HS-5 (cell line): ENCODE data around the gene VSX1.

Experiments
- DNase-seq: peaks from one replicate; pipeline ENCODE4 v3.0.0-alpha.2; 2012; ENCODE audit warnings: low read depth

Gene VSX1

DNA sequence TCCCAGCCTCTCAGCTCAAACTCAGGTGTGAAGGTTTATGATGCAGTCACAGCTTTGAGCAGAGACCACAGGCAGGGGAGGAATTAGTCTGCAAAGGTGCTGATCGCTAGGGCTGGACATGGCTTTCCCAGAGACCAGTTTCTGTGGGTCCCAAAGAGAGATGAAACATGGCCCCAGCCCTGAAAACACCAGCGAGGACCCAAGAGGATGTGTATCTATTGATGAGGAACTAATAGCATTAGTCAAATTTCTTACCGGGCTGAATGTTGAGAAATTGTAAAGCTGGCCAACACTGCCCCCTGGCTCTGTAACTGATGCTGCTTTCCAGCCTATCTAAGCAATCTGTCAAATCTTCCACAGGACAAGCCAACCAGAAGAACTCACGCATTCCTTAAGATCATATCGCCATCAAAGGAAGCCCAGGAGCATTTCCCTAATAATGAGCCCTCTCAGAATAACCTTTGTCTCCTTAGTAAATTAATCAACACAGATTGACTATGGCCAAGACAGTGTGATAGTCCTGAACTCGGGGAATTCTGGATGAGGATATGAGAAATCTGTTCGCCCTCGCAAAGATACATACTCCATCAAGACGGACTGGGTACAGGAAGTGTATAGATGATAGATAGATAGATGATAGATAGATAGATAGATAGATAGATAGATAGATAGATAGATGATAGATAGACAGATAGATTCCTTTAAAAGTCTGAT, 16.2 kb downstream of the VSX1 start:
- no peak for DNase-seq

DNA sequence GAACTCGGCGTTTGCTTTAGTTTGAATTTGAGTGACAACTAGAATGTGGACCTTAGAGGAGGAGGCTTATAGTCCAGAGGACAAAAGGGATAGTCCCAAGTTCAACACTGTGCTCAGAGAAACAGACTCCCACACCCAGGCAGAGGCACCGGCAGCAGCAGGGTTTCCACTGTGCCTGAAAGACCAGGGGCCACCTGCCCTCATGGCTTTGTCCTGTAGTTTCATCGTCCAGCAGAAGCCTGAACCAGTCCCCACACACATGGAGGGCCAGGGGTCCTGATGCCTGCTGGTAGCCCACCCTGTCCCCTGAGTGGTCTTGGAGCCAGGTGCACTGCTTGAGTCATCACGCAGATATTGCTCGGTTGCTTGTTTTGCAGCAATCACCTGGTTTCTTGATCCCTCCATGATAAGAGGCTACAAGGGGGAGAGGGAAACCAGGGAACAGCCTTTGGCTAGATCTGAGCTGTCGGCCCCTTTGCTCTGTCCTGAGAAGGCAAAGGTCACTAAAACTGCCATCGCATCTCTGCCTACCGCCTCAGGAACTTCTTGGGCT, 16.8 kb downstream of the VSX1 start:
- no peak for DNase-seq

DNA sequence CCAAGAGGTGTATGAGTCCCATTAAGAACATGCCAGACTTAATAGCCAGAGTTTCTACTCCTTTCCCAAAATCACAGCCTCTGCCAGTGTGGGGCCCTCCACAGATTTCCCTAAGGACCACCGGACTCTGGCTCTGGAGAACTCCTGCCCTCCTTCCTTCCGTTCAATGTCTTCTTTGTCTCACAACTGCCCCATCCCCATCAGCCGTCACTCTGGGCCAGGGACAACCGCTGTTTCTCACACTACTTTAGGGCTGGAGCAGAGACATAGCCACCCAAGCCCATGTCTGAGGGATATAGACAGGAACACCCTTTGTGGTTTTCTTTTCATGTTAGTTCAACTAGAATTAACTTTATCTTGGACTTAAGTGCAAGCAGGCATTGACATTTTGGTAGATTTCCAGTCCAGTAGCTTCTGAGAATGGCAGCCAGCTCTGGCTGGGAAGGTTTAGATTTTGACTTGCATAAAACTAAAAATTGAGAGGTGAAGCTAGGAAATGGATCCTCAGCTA, 17.3 kb downstream of the VSX1 start:
- no peak for DNase-seq

DNA sequence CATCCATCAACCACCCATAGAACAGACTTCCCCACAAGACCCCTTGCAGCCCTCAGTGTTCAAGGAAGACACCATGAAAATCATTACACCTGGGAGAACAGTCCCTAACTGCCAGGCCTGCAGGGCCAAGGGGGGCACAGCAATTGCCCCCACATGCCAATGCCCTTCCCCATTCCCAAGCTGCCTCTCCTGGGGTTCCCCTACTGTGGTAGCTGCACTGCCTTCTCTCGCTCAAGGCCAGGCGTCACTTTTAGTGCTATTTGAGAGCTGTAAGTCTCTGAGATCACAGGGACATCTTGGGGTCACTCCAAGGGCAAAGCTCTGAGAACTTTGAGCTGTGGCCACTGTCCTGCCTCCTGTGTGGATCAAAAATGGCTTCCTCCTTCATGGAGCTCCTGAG, 18.0 kb downstream of the VSX1 start:
- no peak for DNase-seq

DNA sequence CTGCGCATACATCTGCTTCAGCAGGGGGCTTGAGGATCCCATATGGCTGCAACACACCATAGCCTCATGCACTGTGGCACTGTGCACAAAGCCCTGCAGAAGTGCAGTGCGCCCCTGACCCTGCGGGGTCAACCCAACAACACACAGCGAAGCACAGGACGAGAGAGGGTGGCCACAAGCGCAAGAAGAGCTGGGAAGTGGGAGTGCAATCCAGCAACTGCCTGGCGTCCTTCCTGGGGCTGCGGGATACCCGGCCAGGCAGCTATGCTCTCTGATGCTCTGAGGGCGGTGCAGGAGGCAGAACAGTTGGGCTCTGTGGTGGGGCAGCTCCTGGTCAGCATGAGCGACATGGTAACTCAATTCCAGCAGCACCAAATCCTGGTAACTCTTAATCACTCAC, 18.4 kb downstream of the VSX1 start:
- DNase-seq, result no peak

DNA sequence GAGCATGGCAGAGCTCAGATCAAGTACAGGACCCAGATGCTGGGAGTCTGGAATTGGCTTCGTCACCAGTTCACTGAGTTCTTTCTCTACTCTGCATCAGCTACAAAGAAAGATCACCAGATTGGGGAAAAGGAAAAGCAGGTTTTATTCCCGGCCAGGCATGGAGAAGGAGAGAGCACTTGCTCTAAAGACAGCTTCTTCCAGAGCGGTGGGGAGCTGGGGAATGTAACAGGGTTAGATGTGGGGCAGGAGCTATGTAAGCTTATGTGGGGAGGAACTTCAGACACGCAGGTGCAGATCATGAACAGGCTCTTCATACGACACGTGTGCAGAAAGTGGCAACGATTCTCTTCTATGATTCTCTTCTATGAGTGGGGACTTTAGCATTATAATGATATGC, 19.1 kb downstream of the VSX1 start:
- DNase-seq, result no peak

DNA sequence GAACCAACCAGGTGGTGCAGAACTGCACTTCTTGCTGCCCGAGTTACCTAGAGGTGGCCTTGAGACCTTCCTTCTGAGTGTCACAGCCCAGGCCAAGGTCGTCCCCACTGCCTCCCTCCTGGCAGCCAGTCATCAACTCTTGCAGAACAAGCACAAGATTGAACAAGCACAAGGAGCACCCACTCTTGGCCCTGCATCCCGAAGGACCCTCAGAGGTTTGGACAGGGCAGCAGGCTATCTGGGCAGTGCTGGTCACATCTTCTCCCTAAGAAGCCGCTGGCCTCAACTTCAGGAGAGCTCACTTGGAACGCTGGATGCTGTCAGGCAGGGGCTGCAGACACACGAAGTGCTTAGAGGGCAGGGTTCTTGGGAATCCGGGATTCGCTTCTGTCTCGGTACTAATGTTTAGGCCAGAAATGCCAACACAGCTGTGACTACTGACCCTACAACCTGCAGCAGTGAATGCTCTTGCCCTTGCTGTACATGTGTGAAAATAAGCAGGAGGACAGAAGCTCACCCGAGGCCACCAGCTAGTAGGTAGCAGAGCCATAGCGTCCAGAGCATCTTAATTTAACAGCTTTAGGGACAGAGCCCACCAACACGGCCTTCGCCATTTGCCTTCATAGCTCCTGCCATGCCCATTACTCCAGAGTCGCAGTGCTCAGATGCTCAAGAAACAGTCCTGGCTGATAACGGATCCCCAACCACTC, 20.0 kb downstream of the VSX1 start:
- no peak for DNase-seq

DNA sequence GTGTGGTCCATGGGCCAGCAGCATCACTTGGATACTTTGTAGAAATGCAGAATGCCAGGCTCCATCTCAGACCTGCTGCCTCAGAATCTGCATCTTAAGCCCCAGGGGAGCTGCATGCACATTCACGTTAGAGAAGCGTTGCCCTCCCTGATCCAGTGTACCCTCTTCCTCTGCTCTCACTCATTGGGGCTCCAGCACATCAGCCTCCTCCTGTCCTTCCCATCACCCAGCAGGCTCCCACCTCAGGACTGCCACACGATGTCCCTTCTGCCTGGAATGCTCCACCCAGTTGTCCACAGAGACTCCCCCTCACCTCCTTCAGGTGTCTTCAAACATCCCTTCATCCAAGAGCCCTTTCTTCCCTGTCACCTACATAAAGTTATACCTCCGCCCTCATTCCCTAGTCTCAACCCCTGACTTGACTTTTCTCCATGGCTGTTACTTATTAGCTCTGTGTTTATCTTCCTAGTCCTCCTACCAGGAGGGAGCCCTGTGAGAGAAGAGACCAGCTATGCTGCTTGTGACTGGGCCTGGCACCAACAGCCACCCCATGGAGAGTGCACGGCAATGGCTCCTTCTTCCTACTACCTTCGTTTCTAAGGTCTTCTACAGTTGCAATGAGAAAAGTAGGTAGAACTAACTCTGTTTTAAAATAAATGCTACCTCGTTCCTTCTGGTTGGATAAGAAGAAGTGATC, 20.7 kb downstream of the VSX1 start:
- no peak for DNase-seq

DNA sequence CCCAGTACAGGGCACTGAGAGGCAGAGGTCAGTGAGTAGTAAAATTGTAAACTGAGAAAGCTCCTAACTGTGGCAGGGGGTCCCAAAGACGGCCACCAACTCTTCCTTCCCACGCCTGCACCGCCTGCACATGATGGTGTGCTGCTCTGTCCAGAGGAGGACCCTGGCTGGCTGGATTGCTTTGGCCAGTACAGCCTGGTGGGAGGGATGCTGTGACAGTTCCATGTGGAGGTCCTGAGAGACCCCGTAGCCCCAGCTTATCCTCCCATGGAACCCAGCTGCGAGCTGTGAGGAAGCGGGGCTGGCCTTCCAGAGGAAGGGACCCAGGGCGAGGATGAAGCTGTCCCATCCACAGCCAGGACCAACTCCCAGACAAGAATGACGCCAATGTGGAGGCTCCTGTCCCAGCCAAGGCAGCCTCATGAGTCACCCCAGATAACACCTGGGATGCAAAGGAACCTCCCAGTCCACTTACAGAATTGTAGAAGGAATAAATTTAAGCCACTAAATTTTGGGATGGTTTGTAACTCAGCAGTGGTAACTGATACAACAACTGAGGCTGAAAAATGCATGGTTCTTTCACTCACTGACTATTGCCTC, 22.0 kb downstream of the VSX1 start:
- no peak for DNase-seq

DNA sequence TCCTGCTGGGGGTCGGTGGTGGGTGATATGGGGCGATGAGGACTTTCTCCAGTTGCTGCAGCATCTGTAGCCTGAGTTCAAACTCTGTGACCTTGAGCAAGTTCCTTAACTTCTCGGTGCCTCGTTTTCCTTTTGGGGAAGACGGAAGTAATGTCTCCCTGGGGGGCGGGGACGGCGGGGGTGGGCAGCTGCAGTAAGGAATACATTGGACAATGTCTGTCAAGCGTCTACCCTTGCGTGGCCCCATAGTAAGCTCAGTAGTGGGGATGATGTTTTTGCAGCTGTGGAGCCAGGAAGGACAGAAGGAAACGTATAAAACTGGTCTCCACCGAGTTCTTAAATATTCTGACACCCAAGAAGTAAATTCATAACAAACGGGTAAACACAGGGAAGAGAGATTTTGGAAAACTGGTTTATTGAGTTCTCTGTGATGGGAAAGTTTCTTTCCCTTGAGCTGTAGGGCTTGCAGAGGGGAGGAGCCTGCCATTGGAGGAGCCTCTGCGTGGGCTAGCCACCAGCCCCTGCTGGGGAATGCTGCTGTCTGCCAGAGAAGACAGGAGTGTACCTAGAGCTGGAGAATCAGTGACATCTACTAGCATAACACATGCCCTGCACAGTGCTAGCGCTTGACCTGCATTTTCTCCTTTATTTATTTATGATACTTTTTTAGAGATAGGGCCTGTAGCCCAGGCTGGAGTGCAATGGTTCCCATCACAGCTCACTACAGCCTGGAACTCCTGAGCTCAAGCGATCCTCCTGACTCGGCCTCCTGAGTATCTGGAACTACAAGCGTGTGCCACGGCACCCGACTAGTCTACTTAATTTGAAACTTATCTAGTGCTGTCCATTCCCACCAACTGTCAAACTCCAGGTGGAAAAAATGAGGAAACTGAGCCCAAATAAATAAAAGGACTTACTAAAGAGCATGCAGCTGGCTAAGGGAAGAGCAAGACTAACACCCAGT, 22.8 kb downstream of the VSX1 start:
- no peak for DNase-seq

DNA sequence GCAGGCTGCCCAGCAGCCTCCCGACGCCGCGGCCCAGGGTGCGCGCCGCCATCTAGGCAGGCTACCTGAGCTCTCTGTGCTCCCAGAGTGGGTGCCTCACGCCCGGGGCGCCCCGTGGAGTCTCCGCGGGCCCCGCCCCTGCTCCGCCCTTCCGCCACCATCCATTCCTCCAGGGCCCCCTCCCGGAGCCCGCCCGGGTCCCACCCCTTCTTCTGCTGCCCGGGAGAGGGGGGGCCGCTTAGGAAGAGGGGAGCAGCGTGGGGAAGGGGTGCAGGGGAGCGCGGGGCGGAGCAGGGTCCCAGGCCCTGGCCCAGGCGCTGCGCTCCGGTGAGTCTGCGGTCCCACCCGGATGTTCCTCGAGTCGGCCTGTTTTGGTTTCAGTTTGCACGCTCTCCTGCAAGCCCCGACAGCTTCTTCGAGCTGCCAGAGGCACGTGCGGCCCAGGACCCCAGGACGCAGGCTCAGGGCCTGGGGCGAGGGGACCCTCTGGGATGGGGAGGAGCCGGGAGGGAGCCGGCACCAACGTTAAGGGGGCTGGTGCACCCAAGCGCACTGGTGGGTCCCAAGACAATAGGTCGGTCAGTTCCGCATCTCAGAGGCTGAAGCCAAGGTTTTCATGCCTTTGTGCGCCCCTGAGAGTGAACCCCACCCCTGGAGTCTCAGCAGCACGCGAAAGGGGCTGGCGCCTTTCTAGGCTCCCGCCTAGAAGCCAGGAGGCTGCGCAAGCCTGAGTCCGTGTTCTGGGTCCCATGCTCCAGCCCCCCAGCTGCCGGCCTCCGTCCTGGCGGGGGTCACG, 23.7 kb downstream of the VSX1 start, which contains the start of gene ACSS1:
Gene ACSS1, minus strand, starts transcription at position 89 of the 796 bp plus-strand sequence. Its CDS starts 37 bp downstream, at position 52.
- no peak for DNase-seq

DNA sequence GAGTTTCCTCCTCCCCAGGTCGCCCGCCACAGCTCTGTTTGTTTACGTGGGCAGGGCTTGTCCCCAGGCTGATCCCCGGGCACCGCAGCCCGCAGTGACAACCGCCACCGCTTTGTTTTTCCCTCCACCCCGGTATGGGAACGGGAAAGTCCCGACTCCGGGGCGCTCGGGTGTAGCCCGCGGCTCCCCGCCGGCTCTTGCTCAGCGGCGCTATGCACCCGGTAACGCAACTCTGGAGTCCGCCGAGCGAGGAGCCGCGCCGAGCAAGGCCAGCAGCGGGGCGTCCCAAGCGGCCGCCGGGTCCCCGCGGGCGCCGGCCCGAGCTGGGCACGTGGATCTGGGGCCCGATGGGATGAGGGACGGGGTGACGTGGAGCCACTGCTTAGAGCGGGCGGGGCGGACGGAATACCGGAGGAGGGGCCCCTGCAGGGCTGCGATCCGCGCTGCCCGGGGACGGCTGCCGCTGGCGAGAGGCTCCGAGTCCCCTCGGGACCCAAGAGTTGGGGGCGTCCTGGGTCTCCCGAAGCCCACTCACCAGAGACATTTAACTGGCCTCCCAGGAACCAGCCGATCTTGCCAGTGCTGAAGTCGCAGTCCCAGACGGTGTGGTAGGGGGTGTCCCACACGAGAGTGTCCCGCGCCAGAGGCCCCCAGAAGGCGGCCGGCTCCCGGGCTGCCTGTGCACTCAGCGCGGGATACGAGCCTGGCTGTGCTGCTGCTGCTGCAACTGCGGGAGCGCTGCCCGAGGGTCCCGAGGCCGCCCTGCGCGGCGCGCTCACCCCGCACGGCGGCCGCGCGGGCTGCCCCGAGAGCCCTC, 24.5 kb downstream of the VSX1 start:
- no peak for DNase-seq

DNA sequence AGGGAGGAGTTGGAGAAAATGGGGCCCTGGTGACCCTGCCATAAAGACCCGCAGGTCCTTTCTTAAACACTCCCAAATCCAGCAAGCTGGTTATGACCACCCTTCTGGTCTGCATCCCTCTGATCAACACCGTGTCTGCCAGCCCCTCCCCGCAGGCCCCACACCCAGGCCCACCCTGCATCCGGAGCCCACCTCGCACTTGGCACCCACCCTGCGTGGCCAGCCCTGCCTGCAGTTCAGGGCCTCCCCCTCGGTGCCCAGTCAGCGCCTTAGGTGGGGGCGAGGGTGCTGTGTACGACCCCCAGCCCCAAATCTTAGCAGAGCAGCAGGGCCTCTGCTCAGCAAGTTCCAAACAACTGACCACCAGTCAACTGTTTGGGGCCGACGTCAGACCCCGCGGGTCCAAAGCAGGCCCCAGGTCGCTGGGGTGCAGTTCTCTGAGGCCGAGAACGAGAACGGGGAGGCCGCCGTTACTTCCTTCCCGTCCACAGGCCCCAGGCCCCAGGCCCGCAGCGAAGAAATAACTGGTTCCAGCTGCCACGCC, 25.2 kb downstream of the VSX1 start:
- no peak for DNase-seq

DNA sequence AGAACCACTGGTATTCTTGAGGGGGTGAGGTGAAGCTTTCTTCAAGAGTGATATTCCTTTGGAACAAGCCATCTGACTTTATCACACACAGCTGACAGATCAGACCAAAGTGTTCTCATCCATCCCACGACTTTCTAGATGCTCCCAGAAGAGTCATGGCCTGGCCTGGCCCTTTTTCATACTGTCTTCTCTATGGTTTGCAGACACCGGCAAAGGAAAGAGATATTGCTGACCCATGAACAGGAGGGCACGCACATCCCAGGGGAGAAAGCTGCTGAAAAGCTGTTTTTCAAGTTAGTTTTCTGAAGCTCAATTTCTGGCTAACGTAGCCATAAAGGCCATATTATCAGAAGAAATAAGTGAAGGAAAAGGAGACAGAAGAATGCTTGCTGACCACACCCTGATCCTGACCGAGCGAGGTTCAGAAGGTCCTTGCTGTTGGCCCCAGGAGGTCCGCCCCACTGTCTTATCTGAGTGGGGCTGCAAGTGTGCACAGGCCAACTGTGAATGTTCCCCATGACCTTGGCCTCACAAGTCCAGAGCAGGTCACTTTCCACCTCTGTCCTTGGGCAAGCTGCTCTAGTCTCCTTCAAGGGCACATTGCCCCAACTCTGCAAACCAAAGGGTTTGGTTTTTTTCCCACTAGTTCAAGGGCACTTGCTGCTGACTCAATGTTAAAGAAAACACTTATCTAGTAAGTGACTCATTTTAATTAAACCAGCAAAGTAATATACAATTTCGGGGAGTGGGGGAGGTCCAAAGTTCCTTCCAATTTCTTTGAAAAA, 26.0 kb downstream of the VSX1 start:
- no peak for DNase-seq

DNA sequence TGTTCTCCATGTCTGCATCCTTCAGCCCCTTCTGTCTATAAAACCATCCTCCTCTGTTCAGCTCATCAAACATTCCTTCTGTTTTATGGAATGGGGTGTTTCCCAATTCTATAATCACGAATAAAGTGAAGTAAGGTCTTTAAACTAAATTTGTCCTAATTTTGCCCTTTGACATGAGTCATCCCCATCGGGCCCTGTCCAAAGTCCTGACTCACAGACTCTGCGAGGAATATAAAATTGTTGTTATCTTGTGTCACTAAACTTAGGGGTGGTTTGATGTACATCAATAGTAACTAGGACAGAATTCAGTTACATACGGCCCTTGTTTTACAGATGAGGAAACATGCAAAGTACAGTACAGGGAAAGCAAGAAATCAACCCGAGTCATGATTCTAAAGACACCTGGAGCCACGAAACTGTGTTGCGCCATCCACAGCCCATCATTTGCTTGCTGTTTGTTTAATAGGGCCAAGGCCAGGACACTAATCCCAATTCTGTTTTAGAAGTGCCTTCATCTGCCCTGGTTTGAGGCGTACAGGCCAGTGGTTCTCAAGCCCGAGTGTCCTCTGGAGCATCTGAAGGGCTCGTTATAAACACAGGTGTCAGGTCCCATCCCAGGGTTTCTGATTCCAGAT, 26.8 kb downstream of the VSX1 start:
- no peak for DNase-seq

DNA sequence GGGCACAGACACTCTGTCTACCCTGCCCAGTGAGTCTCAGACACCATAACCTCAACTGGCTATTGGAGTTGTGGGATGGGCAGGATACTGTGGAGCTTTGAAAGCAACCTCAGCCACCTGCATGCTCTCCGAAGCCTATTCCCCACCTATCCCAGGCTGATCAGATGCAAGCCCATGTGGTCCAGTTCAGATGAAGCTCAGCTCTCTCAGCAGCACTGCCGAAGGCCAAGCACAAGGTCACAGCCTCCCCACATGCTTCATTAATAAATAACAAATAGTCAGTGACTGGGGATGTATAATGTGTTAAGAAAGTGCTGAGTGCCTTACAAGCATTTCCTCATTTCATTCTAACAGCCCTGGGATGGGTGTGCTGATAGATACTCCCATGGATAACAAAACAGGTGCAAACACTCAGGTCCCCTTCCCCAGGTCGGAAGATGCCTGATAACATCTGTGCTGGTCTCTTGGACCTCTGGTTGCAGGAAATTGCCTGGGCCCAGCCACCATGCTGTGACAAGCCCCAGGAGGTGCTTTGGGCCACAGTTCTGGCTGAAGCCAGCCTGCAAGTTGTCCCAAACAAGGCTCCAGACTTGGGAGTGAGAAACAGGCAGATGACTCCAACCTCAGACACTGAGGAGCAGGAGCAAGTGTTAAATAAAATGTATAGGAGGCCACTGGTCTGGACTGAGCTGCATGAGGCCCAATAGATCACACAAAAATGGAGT, 27.7 kb downstream of the VSX1 start:
- DNase-seq, result no peak
